GM19468 (cell line): ENCODE results near the gene MFNG.

Experiments used
- ATAC-seq: cut with Tn5 transposase; IDR thresholded peaks from one replicate; pipeline ENCODE4 v1.9.1; 2021; ENCODE audit warnings: mild to moderate bottlenecking, moderate library complexity, moderate number of reproducible peaks; ENCODE audit not compliant: unreplicated experiment; ENCODE audit errors: extremely low read depth

Gene MFNG

GRCh38 chr22:37454857-37455686 is 31.1 kb downstream of the MFNG start:
- ATAC-seq = no peak

GRCh38 chr22:37453696-37454095 is 32.5 kb downstream of the MFNG start:
- ATAC-seq = no peak

- no peak for ATAC-seq
Observed at GRCh38 chr22:37451218-37451617, 35.0 kb downstream of the MFNG start.

GRCh38 chr22:37449331-37450001 is 36.7 kb downstream of the MFNG start:
- no peak for ATAC-seq

- ATAC-seq = no peak
Observed at GRCh38 chr22:37448516-37449127, 37.6 kb downstream of the MFNG start.

- no peak for ATAC-seq
Observed at GRCh38 chr22:37445501-37445900, 40.7 kb downstream of the MFNG start.

- ATAC-seq = no peak
Observed at GRCh38 chr22:37443977-37444376, 42.2 kb downstream of the MFNG start.

- ATAC-seq = no peak
Observed at GRCh38 chr22:37443086-37443485, 43.1 kb downstream of the MFNG start.

GRCh38 chr22:37442537-37442936 is 43.6 kb downstream of the MFNG start:
- ATAC-seq = no peak

GRCh38 chr22:37442135-37442534 is 44.0 kb downstream of the MFNG start:
- no peak for ATAC-seq

GRCh38 chr22:37440875-37441274 is 45.3 kb downstream of the MFNG start:
- no peak for ATAC-seq

- ATAC-seq = no peak
Observed at GRCh38 chr22:37439347-37439746, 46.8 kb downstream of the MFNG start.

GRCh38 chr22:37435970-37436603 is 50.1 kb downstream of the MFNG start:
- ATAC-seq = no peak

GRCh38 chr22:37433786-37434185 is 52.4 kb downstream of the MFNG start:
- no peak for ATAC-seq

GRCh38 chr22:37432708-37433054 is 53.5 kb downstream of the MFNG start:
- no peak for ATAC-seq

- no peak for ATAC-seq
Observed at GRCh38 chr22:37431801-37432707, 54.1 kb downstream of the MFNG start.

GRCh38 chr22:37431366-37431765 is 54.8 kb downstream of the MFNG start:
- ATAC-seq = no peak

- no peak for ATAC-seq
Observed at GRCh38 chr22:37430941-37431340, 55.2 kb downstream of the MFNG start.

GRCh38 chr22:37428649-37429586 is 57.3 kb downstream of the MFNG start:
- ATAC-seq = no peak
